ENCODE data around the gene FAM20A.

DNA sequence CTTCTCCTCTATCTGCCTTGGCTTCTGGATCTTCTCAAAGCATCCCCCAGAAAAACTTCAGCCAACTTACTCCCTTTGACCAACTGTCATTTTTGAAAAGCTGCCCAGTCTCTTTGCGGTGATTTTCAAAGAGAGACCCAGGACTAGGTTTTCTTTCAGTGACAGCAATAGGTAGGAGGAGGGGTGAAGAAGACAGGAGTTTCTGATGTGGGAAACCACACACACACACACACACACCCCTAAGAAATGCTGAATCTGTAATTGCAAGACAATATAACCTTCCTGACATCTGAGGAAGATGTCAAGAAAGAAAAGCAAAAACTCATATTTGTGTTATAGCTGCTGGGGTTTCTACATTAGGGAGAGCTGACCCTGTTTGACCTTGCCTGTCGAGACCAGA lies 5.2 kb downstream of the FAM20A start:
- TF ChIP-seq, protein P1, sequence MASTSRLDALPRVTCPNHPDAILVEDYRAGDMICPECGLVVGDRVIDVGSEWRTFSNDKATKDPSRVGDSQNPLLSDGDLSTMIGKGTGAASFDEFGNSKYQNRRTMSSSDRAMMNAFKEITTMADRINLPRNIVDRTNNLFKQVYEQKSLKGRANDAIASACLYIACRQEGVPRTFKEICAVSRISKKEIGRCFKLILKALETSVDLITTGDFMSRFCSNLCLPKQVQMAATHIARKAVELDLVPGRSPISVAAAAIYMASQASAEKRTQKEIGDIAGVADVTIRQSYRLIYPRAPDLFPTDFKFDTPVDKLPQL (IDR thresholded peaks at IDR 0.05; ENCODE audit: extremely low read depth, insufficient read length): no peak
- TF ChIP-seq, protein P2, sequence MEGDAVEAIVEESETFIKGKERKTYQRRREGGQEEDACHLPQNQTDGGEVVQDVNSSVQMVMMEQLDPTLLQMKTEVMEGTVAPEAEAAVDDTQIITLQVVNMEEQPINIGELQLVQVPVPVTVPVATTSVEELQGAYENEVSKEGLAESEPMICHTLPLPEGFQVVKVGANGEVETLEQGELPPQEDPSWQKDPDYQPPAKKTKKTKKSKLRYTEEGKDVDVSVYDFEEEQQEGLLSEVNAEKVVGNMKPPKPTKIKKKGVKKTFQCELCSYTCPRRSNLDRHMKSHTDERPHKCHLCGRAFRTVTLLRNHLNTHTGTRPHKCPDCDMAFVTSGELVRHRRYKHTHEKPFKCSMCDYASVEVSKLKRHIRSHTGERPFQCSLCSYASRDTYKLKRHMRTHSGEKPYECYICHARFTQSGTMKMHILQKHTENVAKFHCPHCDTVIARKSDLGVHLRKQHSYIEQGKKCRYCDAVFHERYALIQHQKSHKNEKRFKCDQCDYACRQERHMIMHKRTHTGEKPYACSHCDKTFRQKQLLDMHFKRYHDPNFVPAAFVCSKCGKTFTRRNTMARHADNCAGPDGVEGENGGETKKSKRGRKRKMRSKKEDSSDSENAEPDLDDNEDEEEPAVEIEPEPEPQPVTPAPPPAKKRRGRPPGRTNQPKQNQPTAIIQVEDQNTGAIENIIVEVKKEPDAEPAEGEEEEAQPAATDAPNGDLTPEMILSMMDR (IDR thresholded peaks at IDR 0.05 in 2 of 3, conservative IDR thresholded peaks at IDR 0.05 in 1 of 3; ENCODE audit: insufficient read depth in 2 of 3, low read depth in 1 of 3, low read length in 3 of 3): no peak
- TF ChIP-seq BRF1 (IDR thresholded peaks at IDR 0.05; ENCODE audit: borderline replicate concordance, extremely low read depth, insufficient read length) (no peak), CBFB (CRISPR knock-in tag; IDR thresholded peaks at IDR 0.05) (no peak), EZH2 (IDR thresholded peaks at IDR 0.05; ENCODE audit: borderline replicate concordance, low read depth, low read length) (no peak), TAL1 (IDR thresholded peaks at IDR 0.05) (no peak), YY1 (IDR thresholded peaks at IDR 0.05; ENCODE audit: borderline replicate concordance in 1 of 3, control insufficient read depth in 1 of 3, extremely low read depth in 1 of 3, insufficient read depth in 3 of 3, insufficient read length in 1 of 3, insufficient replicate concordance in 2 of 3, low read depth in 1 of 3, low read length in 2 of 3) (no peak), KDM1A (IDR thresholded peaks at IDR 0.05) (no peak)
- TF ChIP-seq, protein P3, sequence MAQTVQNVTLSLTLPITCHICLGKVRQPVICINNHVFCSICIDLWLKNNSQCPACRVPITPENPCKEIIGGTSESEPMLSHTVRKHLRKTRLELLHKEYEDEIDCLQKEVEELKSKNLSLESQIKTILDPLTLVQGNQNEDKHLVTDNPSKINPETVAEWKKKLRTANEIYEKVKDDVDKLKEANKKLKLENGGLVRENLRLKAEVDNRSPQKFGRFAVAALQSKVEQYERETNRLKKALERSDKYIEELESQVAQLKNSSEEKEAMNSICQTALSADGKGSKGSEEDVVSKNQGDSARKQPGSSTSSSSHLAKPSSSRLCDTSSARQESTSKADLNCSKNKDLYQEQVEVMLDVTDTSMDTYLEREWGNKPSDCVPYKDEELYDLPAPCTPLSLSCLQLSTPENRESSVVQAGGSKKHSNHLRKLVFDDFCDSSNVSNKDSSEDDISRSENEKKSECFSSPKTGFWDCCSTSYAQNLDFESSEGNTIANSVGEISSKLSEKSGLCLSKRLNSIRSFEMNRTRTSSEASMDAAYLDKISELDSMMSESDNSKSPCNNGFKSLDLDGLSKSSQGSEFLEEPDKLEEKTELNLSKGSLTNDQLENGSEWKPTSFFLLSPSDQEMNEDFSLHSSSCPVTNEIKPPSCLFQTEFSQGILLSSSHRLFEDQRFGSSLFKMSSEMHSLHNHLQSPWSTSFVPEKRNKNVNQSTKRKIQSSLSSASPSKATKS (CRISPR knock-in tag; IDR thresholded peaks at IDR 0.05): no peak

All from K562 (cell line).